Heart left ventricle (tissue), 13 donors: ENCODE data around the gene EPHA7.

Experiments used
- POLR2A ChIP-seq, 2 donors: fragments of 450-650 bp; IDR thresholded peaks; one replicate each; pipeline ENCODE4 v1.6.1; 2017; ENCODE audit warnings: antibody characterized with exemption in 2 of 2, mild to moderate bottlenecking in 2 of 2, moderate library complexity in 2 of 2
- TF ChIP-seq, protein P1 (sequence below), 12 donors: fragments of 200-600 bp; sonication (generic) in 4 of 12; IDR thresholded peaks; one replicate each; pipeline versions ENCODE4 v1.5.0 to v1.8.0; 2018 to 2022; ENCODE audit warnings: antibody characterized with exemption in 12 of 12, mild to moderate bottlenecking in 5 of 12
- donor health status: ischemic (EF 13 %, LVEDD 7.1; RV severe dilation, severe dysfunction).
- donor health status: DM: no; HTN: yes; CAD: no.
- donor health status: DM: no; HTN: no; CAD: no.
- donor health status: ischemic (EF 25% LVEDD 6.9; RV normal size, moderate dysfunction).
- donor health status: ischemic (EF 25% LVEDD 5.7; RV mildly dilated, moderate dysfunction).
- donor health status: ischemic (EF 35%, LVEDD 5.7; RV mildly dilated, moderate dysfunction).
- donor health status: nonischemic (EF 11% LVEDD 7.7; RV severe dilation, severe dysfunction).
- donor health status: DM: yes; HTN: yes; CAD: no.
- donor health status: PGD.
- donor health status: ischemic (EF 29% LVEDD 5.4; RV normal size, mild dysfunction).
- donor health status: nonischemic (EF 23%, LVEDD 6.1; RV moderate dilation, normal function).

DNA sequence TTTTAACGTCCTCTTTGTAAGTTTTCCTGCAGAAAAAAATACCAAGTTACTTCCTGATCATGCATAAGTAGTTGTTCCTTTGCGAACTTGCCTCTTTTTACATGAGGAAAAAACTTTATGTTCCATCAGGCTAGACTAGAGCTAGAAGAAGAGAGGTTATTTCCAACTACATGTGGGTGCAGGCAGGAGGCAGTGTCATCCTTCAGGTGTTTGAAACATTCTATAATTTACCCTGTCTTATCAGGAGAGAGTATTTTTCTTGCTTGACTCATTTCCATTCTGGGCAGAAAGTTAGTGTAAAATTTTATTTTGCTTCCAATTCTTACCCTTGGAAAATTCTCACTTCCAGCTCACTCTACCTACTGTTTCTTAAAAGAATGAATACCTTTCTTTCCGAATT, 28.5 kb upstream of the EPHA7 start:
- TF ChIP-seq, protein P1, sequence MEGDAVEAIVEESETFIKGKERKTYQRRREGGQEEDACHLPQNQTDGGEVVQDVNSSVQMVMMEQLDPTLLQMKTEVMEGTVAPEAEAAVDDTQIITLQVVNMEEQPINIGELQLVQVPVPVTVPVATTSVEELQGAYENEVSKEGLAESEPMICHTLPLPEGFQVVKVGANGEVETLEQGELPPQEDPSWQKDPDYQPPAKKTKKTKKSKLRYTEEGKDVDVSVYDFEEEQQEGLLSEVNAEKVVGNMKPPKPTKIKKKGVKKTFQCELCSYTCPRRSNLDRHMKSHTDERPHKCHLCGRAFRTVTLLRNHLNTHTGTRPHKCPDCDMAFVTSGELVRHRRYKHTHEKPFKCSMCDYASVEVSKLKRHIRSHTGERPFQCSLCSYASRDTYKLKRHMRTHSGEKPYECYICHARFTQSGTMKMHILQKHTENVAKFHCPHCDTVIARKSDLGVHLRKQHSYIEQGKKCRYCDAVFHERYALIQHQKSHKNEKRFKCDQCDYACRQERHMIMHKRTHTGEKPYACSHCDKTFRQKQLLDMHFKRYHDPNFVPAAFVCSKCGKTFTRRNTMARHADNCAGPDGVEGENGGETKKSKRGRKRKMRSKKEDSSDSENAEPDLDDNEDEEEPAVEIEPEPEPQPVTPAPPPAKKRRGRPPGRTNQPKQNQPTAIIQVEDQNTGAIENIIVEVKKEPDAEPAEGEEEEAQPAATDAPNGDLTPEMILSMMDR (IDR thresholded peaks at IDR 0.05): no peak
- no peak for TF ChIP-seq POLR2A (IDR thresholded peaks at IDR 0.05)
